Thoracic aorta (tissue), 2 donors: ENCODE data around the gene LRRC39. TPM values are rescaled to one million over a fixed set of nuclear protein-coding genes. Genes with fewer than 3 reads are reported as not detected.

Source experiments
- ATAC-seq: fragments of 150-250 bp; one replicate; pipeline ENCODE4 v1.8.0; 2017; ENCODE audit warnings: low read depth; ENCODE audit not compliant: insufficient number of reproducible peaks, low FRiP score
- DNase-seq: peaks from one replicate; pipeline ENCODE4 v3.0.0-alpha.2; 2020; ENCODE audit warnings: low spot score
- H3K27ac ChIP-seq, 2 donors: fragments of 200-600 bp; sonication (generic); 1 replicate in 1 of 2; 2 replicates in 1 of 2; pipeline ENCODE4 v1.5.1; 2016; ENCODE audit warnings: mild to moderate bottlenecking in 2 of 2, moderate library complexity in 2 of 2
- H3K27me3 ChIP-seq: fragments of 200-600 bp; sonication (generic); replicated peaks from 2 replicates; pipeline ENCODE4 v1.6.0; 2016; ENCODE audit warnings: mild to moderate bottlenecking; ENCODE audit not compliant: insufficient read depth
- H3K36me3 ChIP-seq: fragments of 200-600 bp; sonication (generic); one replicate; pipeline ENCODE4 v1.5.1; 2016
- H3K4me1 ChIP-seq, 2 donors: fragments of 200-600 bp; sonication (generic); 1 replicate in 1 of 2; 2 replicates in 1 of 2; pipeline versions ENCODE4 v1.5.1 to v1.6.0; 2016; ENCODE audit warnings: low read depth in 2 of 2, mild to moderate bottlenecking in 1 of 2; ENCODE audit not compliant: control insufficient read depth in 1 of 2
- H3K4me3 ChIP-seq: fragments of 200-600 bp; sonication (generic); 2 replicates; pipeline ENCODE4 v1.5.1; 2016; ENCODE audit warnings: mild to moderate bottlenecking
- H3K9me3 ChIP-seq: fragments of 200-600 bp; sonication (generic); 2 replicates; pipeline ENCODE4 v1.5.1; 2016
- total RNA-seq, 2 donors: library from RNA; depleted of rRNA; stranded (reverse); fragments of >200 nt; gene quantifications; one replicate each; pipeline versions ENCODE4 v1.1.0 to v1.2.3, GENCODE V29; 2016
- TF ChIP-seq, protein P1 (sequence below): fragments of 200-600 bp; sonication (generic); IDR thresholded peaks from one replicate; pipeline ENCODE4 v1.5.1; 2019; ENCODE audit warnings: antibody characterized with exemption

Gene LRRC39
- total RNA-seq, 2 donors from 2014 or later: 2.3 to 2.4 TPM

GRCh38 chr1:100152271-100152670 is 25.8 kb downstream of the LRRC39 start:
- TF ChIP-seq, protein P1, sequence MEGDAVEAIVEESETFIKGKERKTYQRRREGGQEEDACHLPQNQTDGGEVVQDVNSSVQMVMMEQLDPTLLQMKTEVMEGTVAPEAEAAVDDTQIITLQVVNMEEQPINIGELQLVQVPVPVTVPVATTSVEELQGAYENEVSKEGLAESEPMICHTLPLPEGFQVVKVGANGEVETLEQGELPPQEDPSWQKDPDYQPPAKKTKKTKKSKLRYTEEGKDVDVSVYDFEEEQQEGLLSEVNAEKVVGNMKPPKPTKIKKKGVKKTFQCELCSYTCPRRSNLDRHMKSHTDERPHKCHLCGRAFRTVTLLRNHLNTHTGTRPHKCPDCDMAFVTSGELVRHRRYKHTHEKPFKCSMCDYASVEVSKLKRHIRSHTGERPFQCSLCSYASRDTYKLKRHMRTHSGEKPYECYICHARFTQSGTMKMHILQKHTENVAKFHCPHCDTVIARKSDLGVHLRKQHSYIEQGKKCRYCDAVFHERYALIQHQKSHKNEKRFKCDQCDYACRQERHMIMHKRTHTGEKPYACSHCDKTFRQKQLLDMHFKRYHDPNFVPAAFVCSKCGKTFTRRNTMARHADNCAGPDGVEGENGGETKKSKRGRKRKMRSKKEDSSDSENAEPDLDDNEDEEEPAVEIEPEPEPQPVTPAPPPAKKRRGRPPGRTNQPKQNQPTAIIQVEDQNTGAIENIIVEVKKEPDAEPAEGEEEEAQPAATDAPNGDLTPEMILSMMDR: no peak
- DNase-seq: no peak
- H3K4me1 ChIP-seq: no peaks in the 10 kb centered on the region

GRCh38 chr1:100151679-100152078 is 26.4 kb downstream of the LRRC39 start:
- no peaks in the 10 kb centered on the region for H3K4me1 ChIP-seq
- DNase-seq (no peak), ATAC-seq (no peak)
- H3K27ac ChIP-seq: no peak overlapping the region
- H3K4me3 ChIP-seq: no peak overlapping the region
- peaks cover 11% of the 10 kb centered on the region for H3K36me3 ChIP-seq
- no peaks in the 10 kb centered on the region for H3K9me3 ChIP-seq
- TF ChIP-seq, protein P1: no peak
- no peaks in the 10 kb centered on the region for H3K27me3 ChIP-seq

More at GRCh38 chr1:100152271-100152670, 25.8 kb downstream of the LRRC39 start:
- ATAC-seq: no peak
- Histone ChIP-seq H3K36me3 (peaks cover 9% of the 10 kb centered on the region), H3K4me3 (no peak overlapping the region), H3K27ac (no peak overlapping the region), H3K27me3 (no peaks in the 10 kb centered on the region), H3K9me3 (no peaks in the 10 kb centered on the region)

DNA sequence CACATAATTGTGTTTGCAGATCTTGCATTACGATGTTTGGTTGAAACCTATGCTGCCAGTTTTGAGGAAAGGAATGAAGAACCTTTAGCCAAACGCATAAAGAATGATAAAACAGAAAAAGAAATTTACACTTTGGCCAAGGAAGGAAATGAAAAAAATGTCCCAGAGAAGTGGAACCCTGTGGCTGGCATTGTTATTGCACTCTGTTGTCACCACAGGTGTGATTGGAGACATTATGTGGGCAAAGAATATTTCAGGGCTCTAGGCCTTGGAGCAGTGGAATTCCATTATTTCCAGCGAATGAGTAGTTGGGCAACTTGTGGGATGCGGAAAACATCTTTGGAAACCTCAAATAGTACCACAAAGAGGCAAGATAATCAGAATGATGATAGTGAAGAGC is 30.2 kb downstream of the LRRC39 start:
- Histone ChIP-seq H3K27me3 (no peaks in the 10 kb centered on the region), H3K4me1 (no peaks in the 10 kb centered on the region), H3K9me3 (no peaks in the 10 kb centered on the region), H3K4me3 (no peak overlapping the region), H3K36me3 (peaks cover 35% of the 10 kb centered on the region), H3K27ac (no peak overlapping the region)
- ATAC-seq: no peak
- DNase-seq: no peak
- TF ChIP-seq, protein P1: no peak

DNA sequence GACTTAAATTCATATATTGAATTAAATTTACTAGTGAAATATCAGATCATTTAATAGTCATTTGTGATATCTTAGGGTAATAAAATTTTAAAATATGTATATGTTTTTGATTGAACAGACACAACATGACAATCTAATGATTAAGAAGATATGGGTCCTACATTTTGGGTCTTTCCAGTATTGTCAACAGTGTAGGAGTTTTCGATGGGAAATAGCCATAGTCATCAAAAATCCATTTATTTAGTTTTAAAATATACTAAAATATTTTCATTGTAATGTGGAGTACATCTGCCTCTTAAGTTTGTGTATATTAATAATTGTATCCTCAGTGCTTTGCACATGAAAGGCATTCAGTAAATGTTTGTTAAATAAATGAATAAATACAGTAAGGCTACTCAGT is 31.1 kb downstream of the LRRC39 start:
- ATAC-seq (no peak), DNase-seq (no peak)
- Histone ChIP-seq H3K36me3 (peaks cover 35% of the 10 kb centered on the region), H3K27me3 (no peaks in the 10 kb centered on the region), H3K27ac (no peak overlapping the region), H3K9me3 (no peaks in the 10 kb centered on the region), H3K4me3 (no peak overlapping the region), H3K4me1 (no peaks in the 10 kb centered on the region)
- TF ChIP-seq, protein P1: no peak

GRCh38 chr1:100145116-100145515 is 32.9 kb downstream of the LRRC39 start:
- Histone ChIP-seq H3K27ac (no peak overlapping the region), H3K36me3 (peaks cover 44% of the 10 kb centered on the region), H3K27me3 (no peaks in the 10 kb centered on the region), H3K4me3 (no peak overlapping the region), H3K4me1 (no peaks in the 10 kb centered on the region), H3K9me3 (no peaks in the 10 kb centered on the region)
- TF ChIP-seq, protein P1: no peak
- ATAC-seq: no peak
- DNase-seq: no peak
